ENCODE data around the gene RND2. TPM values are rescaled to one million over a fixed set of nuclear protein-coding genes. Genes with fewer than 3 reads are reported as not detected.

RND2 gene
- total RNA-seq, 2 experiments from 2014 or later: not detected

Other genes with a start within 250 kb of the RND2 start
- gene WNK4, start 244.6 kb upstream of the RND2 start, total RNA-seq: under 1 TPM; 0.65 to 0.72 TPM
- 10 to 100 TPM; 24.9 to 27.9 TPM for gene COA3, start 226.5 kb upstream of the RND2 start, total RNA-seq
- gene CNTD1, start 226.4 kb upstream of the RND2 start, total RNA-seq: under 1 TPM in 1 of 2 experiments, not detected in 1; 0.23 TPM
- gene BECN1, start 200.9 kb upstream of the RND2 start, total RNA-seq: 10 to 100 TPM; 72.0 to 74.1 TPM
- gene PSME3, start 191.8 kb upstream of the RND2 start, total RNA-seq: 100 to 1,000 TPM; 124 to 132 TPM
- gene AOC2, start 180.7 kb upstream of the RND2 start, total RNA-seq: 1 to 10 TPM; 3.0 to 3.3 TPM
- gene AOC3, start 174.0 kb upstream of the RND2 start, total RNA-seq: 1 to 10 TPM; 2.0 to 2.9 TPM
- gene G6PC1, start 124.4 kb upstream of the RND2 start, total RNA-seq: not detected
- 10 to 100 TPM; 54.3 to 57.5 TPM for gene AARSD1, start 60.8 kb upstream of the RND2 start, total RNA-seq
- 1 to 10 TPM; 2.2 to 2.8 TPM for gene PTGES3L, start 45.2 kb upstream of the RND2 start, total RNA-seq
- 10 to 100 TPM; 16.1 to 17.0 TPM for gene RUNDC1, start 44.7 kb upstream of the RND2 start, total RNA-seq
- gene RPL27, start 26.8 kb upstream of the RND2 start, total RNA-seq: 1,000 to 10,000 TPM; 1,640 to 1,647 TPM
- gene IFI35, start 18.4 kb upstream of the RND2 start, total RNA-seq: 10 to 100 TPM; 33.4 to 35.8 TPM
- gene VAT1, start 2.8 kb upstream of the RND2 start, total RNA-seq: 10 to 100 TPM; 35.9 to 39.4 TPM
- 10 to 100 TPM; 84.5 to 92.9 TPM for gene BRCA1, start 100.1 kb downstream of the RND2 start, total RNA-seq
- 10 to 100 TPM; 45.6 to 46.5 TPM for gene NBR1, start 146.0 kb downstream of the RND2 start, total RNA-seq
- 1 to 10 TPM; 9.2 to 9.8 TPM for gene TMEM106A, start 186.6 kb downstream of the RND2 start, total RNA-seq
- gene CCDC200, start 203.4 kb downstream of the RND2 start, total RNA-seq: not detected
- gene RNU2-1, start 208.7 kb downstream of the RND2 start, total RNA-seq: 1,000 to 10,000 TPM; 3,772 to 4,070 TPM